SH-SY5Y (cell line): ENCODE results near the gene KCNJ10.

Experiments used
- GATA2 ChIP-seq: IDR thresholded peaks from 2 replicates; pipeline ENCODE4 v1.6.1; 2011; ENCODE audit warnings: mild to moderate bottlenecking, low read depth, low read length
- GATA3 ChIP-seq: IDR thresholded peaks from 2 replicates; pipeline ENCODE4 v1.6.1; 2011; ENCODE audit warnings: low read depth, mild to moderate bottlenecking, low read length, moderate library complexity

GRCh38 chr1:160050619-160051018 is 19.3 kb downstream of the KCNJ10 start:
- no peak for TF ChIP-seq GATA2
- no peak for TF ChIP-seq GATA3
